Measurements from ENCODE around the gene AKNA.
A peak's percentile ranks its signal among the peaks of the same experiment; 100 is the strongest.

The AKNA gene

GRCh38 chr9:114387680-114388356 lies at the start of gene AKNA:
Gene AKNA, minus strand, starts transcription at chr9:114387982. Its CDS starts 6,649 bp downstream, at chr9:114381333.
- Mint-ChIP-seq H3K36me3 (peaks cover 42 to 74% of the 10 kb centered on the region in 2 donors), H3K27me3 (no peaks in the 10 kb centered on the region), H3K27ac (peak within 1 kb of the TSS; percentile 98), H3K4me3 (peak within 1 kb of the TSS; percentile 93 to 99), H3K9me3 (no peaks in the 10 kb centered on the region), H3K4me1 (peaks cover 57 to 82% of the 10 kb centered on the region in 2 donors)
- DNase-seq (peak; percentile 72), ATAC-seq (replicated peaks) (peak; percentile 23 to 40)

- ATAC-seq (replicated peaks): no peak
- H3K27me3 Mint-ChIP-seq: no peaks in the 10 kb centered on the region
These were observed 49.7 kb upstream of the AKNA start for GRCh38 chr9:114437401-114437893.

GRCh38 chr9:114434878-114435311 lies 47.1 kb upstream of the AKNA start:
- DNase-seq: no peak
- peak; percentile 68 to 78 for ATAC-seq (replicated peaks)
- H3K27me3 Mint-ChIP-seq: peaks cover 0 to under 1% of the 10 kb centered on the region in 2 donors
- H3K36me3 Mint-ChIP-seq: no peaks in the 10 kb centered on the region
- peaks cover 0 to 2% of the 10 kb centered on the region in 2 donors for H3K4me1 Mint-ChIP-seq
- no peak overlapping the region for H3K27ac Mint-ChIP-seq
- no peak overlapping the region for H3K4me3 Mint-ChIP-seq
- H3K9me3 Mint-ChIP-seq: no peaks in the 10 kb centered on the region

More at GRCh38 chr9:114437401-114437893, 49.7 kb upstream of the AKNA start:
- no peaks in the 10 kb centered on the region for H3K9me3 Mint-ChIP-seq
- no peak overlapping the region for H3K4me3 Mint-ChIP-seq
- H3K4me1 Mint-ChIP-seq: peaks cover 0 to 2% of the 10 kb centered on the region in 2 donors
- DNase-seq: no peak
- no peaks in the 10 kb centered on the region for H3K36me3 Mint-ChIP-seq
- H3K27ac Mint-ChIP-seq: no peak overlapping the region

- Mint-ChIP-seq H3K27ac (no peak overlapping the region), H3K4me1 (peaks cover 0 to 2% of the 10 kb centered on the region in 2 donors), H3K36me3 (no peaks in the 10 kb centered on the region), H3K27me3 (peaks cover 0 to 7% of the 10 kb centered on the region in 2 donors), H3K9me3 (no peaks in the 10 kb centered on the region), H3K4me3 (no peak overlapping the region)
- ATAC-seq (replicated peaks) (peak; percentile 29 to 54), DNase-seq (no peak)
These were observed 46.0 kb upstream of the AKNA start for GRCh38 chr9:114433720-114434255.

- no peak overlapping the region for H3K4me3 Mint-ChIP-seq
- no peaks in the 10 kb centered on the region for H3K36me3 Mint-ChIP-seq
- ATAC-seq (replicated peaks) (no peak), DNase-seq (no peak)
- no peaks in the 10 kb centered on the region for H3K9me3 Mint-ChIP-seq
- peaks cover 0 to 2% of the 10 kb centered on the region in 2 donors for H3K4me1 Mint-ChIP-seq
- H3K27me3 Mint-ChIP-seq: peaks cover 0 to 7% of the 10 kb centered on the region in 2 donors
- no peak overlapping the region for H3K27ac Mint-ChIP-seq
These were observed 45.3 kb upstream of the AKNA start for GRCh38 chr9:114433086-114433485.

GRCh38 chr9:114432323-114433067 lies 44.7 kb upstream of the AKNA start:
- ATAC-seq (replicated peaks) (no peak), DNase-seq (no peak)
- Mint-ChIP-seq H3K4me3 (no peak overlapping the region), H3K36me3 (no peaks in the 10 kb centered on the region), H3K27ac (no peak overlapping the region), H3K4me1 (peaks cover 0 to 2% of the 10 kb centered on the region in 2 donors), H3K9me3 (no peaks in the 10 kb centered on the region), H3K27me3 (peaks cover 0 to 7% of the 10 kb centered on the region in 2 donors)

GRCh38 chr9:114431770-114432169 lies 44.0 kb upstream of the AKNA start:
- DNase-seq: no peak

GRCh38 chr9:114431003-114431402 lies 43.2 kb upstream of the AKNA start:
- no peak overlapping the region for H3K4me3 Mint-ChIP-seq
- H3K27me3 Mint-ChIP-seq: peaks cover 0 to 7% of the 10 kb centered on the region in 2 donors
- no peaks in the 10 kb centered on the region for H3K9me3 Mint-ChIP-seq
- peaks cover 0 to 2% of the 10 kb centered on the region in 2 donors for H3K36me3 Mint-ChIP-seq
- peaks cover 0 to 2% of the 10 kb centered on the region in 2 donors for H3K4me1 Mint-ChIP-seq
- H3K27ac Mint-ChIP-seq: peak overlapping the region; percentile 27
- DNase-seq (no peak), ATAC-seq (replicated peaks) (no peak)

More at GRCh38 chr9:114431770-114432169, 44.0 kb upstream of the AKNA start:
- no peak overlapping the region for H3K27ac Mint-ChIP-seq
- ATAC-seq (replicated peaks): no peak
- no peak overlapping the region for H3K4me3 Mint-ChIP-seq
- H3K4me1 Mint-ChIP-seq: peaks cover 0 to 2% of the 10 kb centered on the region in 2 donors
- H3K9me3 Mint-ChIP-seq: no peaks in the 10 kb centered on the region
- H3K36me3 Mint-ChIP-seq: no peaks in the 10 kb centered on the region
- peaks cover 0 to 7% of the 10 kb centered on the region in 2 donors for H3K27me3 Mint-ChIP-seq

- no peak for ATAC-seq (replicated peaks)
- Mint-ChIP-seq H3K36me3 (peaks cover 0 to 7% of the 10 kb centered on the region in 2 donors), H3K4me1 (peaks cover 0 to 4% of the 10 kb centered on the region in 2 donors), H3K27me3 (peaks cover 0 to 7% of the 10 kb centered on the region in 2 donors), H3K9me3 (no peaks in the 10 kb centered on the region), H3K4me3 (no peak overlapping the region), H3K27ac (no peak overlapping the region)
- DNase-seq: no peak
These were observed 42.7 kb upstream of the AKNA start for GRCh38 chr9:114430457-114430856.

GRCh38 chr9:114429488-114429887 lies 41.7 kb upstream of the AKNA start:
- no peak for ATAC-seq (replicated peaks)
- peaks cover 0 to 4% of the 10 kb centered on the region in 2 donors for H3K4me1 Mint-ChIP-seq

GRCh38 chr9:114428466-114428865 lies 40.7 kb upstream of the AKNA start:
- DNase-seq (no peak), ATAC-seq (replicated peaks) (no peak)
- H3K27ac Mint-ChIP-seq: no peak overlapping the region
- no peak overlapping the region for H3K4me3 Mint-ChIP-seq
- peaks cover 10 to 14% of the 10 kb centered on the region in 2 donors for H3K36me3 Mint-ChIP-seq
- H3K9me3 Mint-ChIP-seq: no peaks in the 10 kb centered on the region
- peaks cover 0 to 7% of the 10 kb centered on the region in 2 donors for H3K27me3 Mint-ChIP-seq
- peaks cover 0 to 4% of the 10 kb centered on the region in 2 donors for H3K4me1 Mint-ChIP-seq

More at GRCh38 chr9:114429488-114429887, 41.7 kb upstream of the AKNA start:
- DNase-seq: no peak
- H3K9me3 Mint-ChIP-seq: no peaks in the 10 kb centered on the region
- peaks cover 0 to 7% of the 10 kb centered on the region in 2 donors for H3K27me3 Mint-ChIP-seq
- H3K36me3 Mint-ChIP-seq: peaks cover 6 to 13% of the 10 kb centered on the region in 2 donors
- H3K4me3 Mint-ChIP-seq: no peak overlapping the region
- peak overlapping the region; percentile 16 for H3K27ac Mint-ChIP-seq

GRCh38 chr9:114427644-114428043 lies 39.9 kb upstream of the AKNA start:
- ATAC-seq (replicated peaks) (no peak), DNase-seq (no peak)
- no peak overlapping the region for H3K27ac Mint-ChIP-seq
- H3K9me3 Mint-ChIP-seq: no peaks in the 10 kb centered on the region
- peaks cover 0 to 7% of the 10 kb centered on the region in 2 donors for H3K27me3 Mint-ChIP-seq
- peaks cover 0 to 2% of the 10 kb centered on the region in 2 donors for H3K4me1 Mint-ChIP-seq
- H3K36me3 Mint-ChIP-seq: peaks cover 10 to 14% of the 10 kb centered on the region in 2 donors
- no peak overlapping the region for H3K4me3 Mint-ChIP-seq

- Mint-ChIP-seq H3K9me3 (no peaks in the 10 kb centered on the region), H3K4me3 (no peak overlapping the region), H3K36me3 (peaks cover 10 to 14% of the 10 kb centered on the region in 2 donors), H3K27ac (no peak overlapping the region), H3K27me3 (peaks cover 0 to 7% of the 10 kb centered on the region in 2 donors), H3K4me1 (peaks cover 0 to 2% of the 10 kb centered on the region in 2 donors)
- ATAC-seq (replicated peaks) (no peak), DNase-seq (no peak)
These were observed 38.5 kb upstream of the AKNA start for GRCh38 chr9:114426046-114426948.
